GM12878 (cell line): ENCODE data around the gene PLA2G6. TPM values are rescaled to one million over a fixed set of nuclear protein-coding genes. Genes with fewer than 3 reads are reported as not detected.

Experiments used
- ATAC-seq: fragments of 200-7000 bp; cut with Tn5 transposase; 3 replicates; pipeline ENCODE4 v1.9.1; 2020; ENCODE audit warnings: mild to moderate bottlenecking, moderate library complexity
- BruUV-seq: library from RNA; stranded (reverse); fragments of 400-500 nt; replicated peaks from 2 replicates; lab custom pipeline; 2021; lab: Mats Ljungman, UMichigan
- CTCF ChIA-PET: fragments of 300-600 bp; sonication (Branson Sonifier 250); formaldehyde crosslinking; extraction: SDS; loops from one replicate; lab custom pipeline; 2021; ENCODE audit warnings: inconsistent platforms; lab: Yijun Ruan, JAX
- POLR2A ChIA-PET: fragments of 350-600 bp; formaldehyde crosslinking; extraction: SDS; loops from one replicate; lab custom pipeline; 2021; ENCODE audit warnings: inconsistent platforms; lab: Charles Lee
- RAD21 ChIA-PET: fragments of 300-600 bp; sonication (Branson Sonifier 250); formaldehyde crosslinking; loops from one replicate; lab custom pipeline; 2023; ENCODE audit warnings: antibody characterized with exemption; ENCODE audit not compliant: unreplicated experiment; lab: Charles Lee
- SMC1A ChIA-PET: fragments of 300-600 bp; sonication (Branson Sonifier 250); formaldehyde crosslinking; loops from one replicate; lab custom pipeline; 2023; ENCODE audit not compliant: unreplicated experiment, uncharacterized antibody; lab: Charles Lee
- DNase-seq: peaks from one replicate; pipeline ENCODE4 v3.0.0-alpha.2; 2011; ENCODE audit warnings: low read depth, low spot score
- FAIRE-seq: peaks from 3 replicates; lab custom pipeline; 2011; peaks lifted over from hg19 to GRCh38; lab: Jason Lieb, UNC
- H2AFZ ChIP-seq: 2 replicates; pipeline ENCODE4 v1.6.0; 2011; ENCODE audit warnings: low read depth, low read length, control low read depth; ENCODE audit not compliant: control insufficient read depth
- H3K27ac ChIP-seq: 2 replicates; pipeline ENCODE4 v1.5.1; 2011; ENCODE audit warnings: control low read depth; ENCODE audit not compliant: control insufficient read depth, insufficient read depth
- H3K27me3 ChIP-seq, 2 experiments: replicated peaks in 1 of 2; 2 replicates each; pipeline versions ENCODE4 v1.6.0 to v1.6.1; 2011; ENCODE audit warnings: low read length in 1 of 2; ENCODE audit not compliant: control insufficient read depth in 2 of 2, insufficient read depth in 2 of 2
- H3K36me3 ChIP-seq, 2 experiments: 2 replicates each; pipeline ENCODE4 v1.5.1; 2011; ENCODE audit warnings: low read length in 1 of 2; ENCODE audit not compliant: control insufficient read depth in 2 of 2, insufficient read depth in 2 of 2
- H3K4me1 ChIP-seq: 2 replicates; pipeline ENCODE4 v1.6.1; 2011; ENCODE audit warnings: mild to moderate bottlenecking, low read length, moderate library complexity, mixed read lengths; ENCODE audit not compliant: control insufficient read depth, insufficient read depth
- H3K4me2 ChIP-seq: 2 replicates; pipeline ENCODE4 v1.6.0; 2011; ENCODE audit warnings: control low read depth; ENCODE audit not compliant: control insufficient read depth, insufficient read depth
- H3K4me3 ChIP-seq: fragments of 200-600 bp; sonication (generic); 2 replicates; pipeline ENCODE4 v1.5.1; 2016
- H3K79me2 ChIP-seq: 2 replicates; pipeline ENCODE4 v1.6.0; 2011; ENCODE audit warnings: low read length; ENCODE audit not compliant: control insufficient read depth, insufficient read depth
- H3K9ac ChIP-seq: 2 replicates; pipeline ENCODE4 v1.8.0; 2011; ENCODE audit warnings: low read length, control low read depth, mixed read lengths; ENCODE audit not compliant: control insufficient read depth, insufficient read depth
- H3K9me3 ChIP-seq: replicated peaks from 3 replicates; pipeline ENCODE4 v1.5.1; 2011; ENCODE audit warnings: mild to moderate bottlenecking, low read length; ENCODE audit not compliant: control insufficient read depth, insufficient read depth
- H4K20me1 ChIP-seq: 2 replicates; pipeline ENCODE4 v1.6.0; 2011; ENCODE audit not compliant: control insufficient read depth, insufficient read depth
- BCL3 ChIP-seq: IDR thresholded peaks from 2 replicates; pipeline ENCODE4 v1.6.1; 2011; ENCODE audit warnings: borderline replicate concordance, low read depth, mild to moderate bottlenecking, moderate library complexity, low read length; ENCODE audit not compliant: insufficient read depth, poor library complexity, severe bottlenecking
- BHLHE40 ChIP-seq, 2 experiments: fragments of 450-650 bp in 1 of 2; IDR thresholded peaks; 2 replicates each; pipeline ENCODE4 v1.6.1; 2011 to 2017; ENCODE audit warnings: low read depth in 2 of 2, borderline replicate concordance in 1 of 2, improper control_type of control experiment in 1 of 2, low read length in 1 of 2, mild to moderate bottlenecking in 1 of 2
- CREM ChIP-seq: IDR thresholded peaks from 2 replicates; pipeline ENCODE4 v1.6.1; 2014; ENCODE audit warnings: antibody characterized with exemption, low read depth
- CTCF ChIP-seq, 3 experiments: IDR thresholded peaks in 2 of 3; conservative IDR thresholded peaks in 1 of 3; 2 replicates each; pipeline ENCODE4 v1.5.1; 2011; ENCODE audit warnings: low read depth in 3 of 3, low read length in 3 of 3, mild to moderate bottlenecking in 3 of 3, control low read depth in 2 of 3, moderate library complexity in 2 of 3, inconsistent platforms in 1 of 3, mixed read lengths in 1 of 3; ENCODE audit not compliant: control insufficient read depth in 2 of 3, insufficient read depth in 1 of 3; ENCODE audit errors: extremely low read depth in 1 of 3
- IKZF2 ChIP-seq, 2 experiments: fragments of 450-650 bp; IDR thresholded peaks; 2 replicates each; pipeline ENCODE4 v1.6.1; 2017; ENCODE audit warnings: mild to moderate bottlenecking in 2 of 2, moderate library complexity in 2 of 2
- NR2C1 ChIP-seq: fragments of 450-650 bp; IDR thresholded peaks from 2 replicates; pipeline ENCODE4 v1.6.1; 2017; ENCODE audit warnings: antibody characterized with exemption, mild to moderate bottlenecking, moderate library complexity
- RAD21 ChIP-seq: IDR thresholded peaks from 2 replicates; pipeline ENCODE4 v1.6.1; 2011; ENCODE audit warnings: mild to moderate bottlenecking, low read depth, low read length, moderate library complexity; ENCODE audit not compliant: insufficient read depth
- RFX5 ChIP-seq: IDR thresholded peaks from 2 replicates; pipeline ENCODE4 v1.6.1; 2011; ENCODE audit warnings: low read depth, low read length, improper control_type of control experiment
- STAT3 ChIP-seq: IDR thresholded peaks from 2 replicates; pipeline ENCODE4 v1.6.1; 2011; ENCODE audit warnings: low read depth, low read length, improper control_type of control experiment
- TBL1XR1 ChIP-seq: IDR thresholded peaks from 2 replicates; pipeline ENCODE4 v1.6.1; 2012; ENCODE audit warnings: low read depth, low read length, improper control_type of control experiment
- WGBS: methylation state at CpG from one replicate; pipeline ENCODE4 v1.1.6; 2016; ENCODE audit warnings: low lambda C conversion rate; ENCODE audit not compliant: insufficient replicate concordance, insufficient coverage; ENCODE audit errors: missing lambda C conversion rate; 5-methylcytosine and 5-hydroxymethylcytosine counted together
- in situ Hi-C: fragments of 300-500 bp; cut with MboI; formaldehyde crosslinking; loops from 9 replicates; pipeline ENCODE4 v1.14.3; 2018; ENCODE audit warnings: mixed read lengths
- intact Hi-C: fragments of 100-400 bp; cut with micrococcal nuclease; formaldehyde crosslinking; loops from one replicate; pipeline ENCODE4 v1.14.2; 2022; ENCODE audit not compliant: unreplicated experiment
- polyA plus RNA-seq, 11 experiments: library from polyadenylated mRNA; depleted of rRNA in 4 of 11; unstranded in 6 of 11; stranded (reverse) in 5 of 11; fragments of >200 nt; fragmentation: Nextera tagmentation in 4 of 11; fragmentation: Illumina TruSeq in 1 of 11; extraction: Ambion mirVana in 4 of 11; extraction: Trizol in 1 of 11; gene quantifications; 1 replicate in 1 of 11; 2 replicates in 10 of 11; pipeline versions ENCODE4 v1.2.1 to v1.2.3, GENCODE V29; 2011 to 2016; ENCODE audit warnings: inconsistent platforms in 2 of 11, missing spikeins in 2 of 11, low read depth in 1 of 11
- total RNA-seq, 4 experiments: library from RNA; depleted of rRNA in 3 of 4; stranded (reverse); fragments of >200 nt in 3 of 4; fragmentation: Illumina TruSeq in 1 of 4; extraction: Trizol in 1 of 4; gene quantifications; 2 replicates each; pipeline versions ENCODE4 v1.2.1 to v1.2.3, GENCODE V29; 2013 to 2021
- TF ChIP-seq, protein P1 (sequence below): fragments of 450-650 bp; IDR thresholded peaks from 2 replicates; pipeline ENCODE4 v1.6.1; 2017; ENCODE audit warnings: low read depth, mild to moderate bottlenecking, moderate library complexity
- TF ChIP-seq, protein P2 (sequence below): fragments of 450-650 bp; formaldehyde crosslinking; IDR thresholded peaks from 2 replicates; pipeline ENCODE4 v1.5.0; 2022; ENCODE audit warnings: mild to moderate bottlenecking, missing genetic modification characterization

Gene PLA2G6
- total and polyA plus RNA-seq, 10 of the 15 experiments (the other 5 are each of a cell fraction or from before 2014, with no cell fraction given) = 0.15 to 42.2 (median 15.8) TPM

DNA sequence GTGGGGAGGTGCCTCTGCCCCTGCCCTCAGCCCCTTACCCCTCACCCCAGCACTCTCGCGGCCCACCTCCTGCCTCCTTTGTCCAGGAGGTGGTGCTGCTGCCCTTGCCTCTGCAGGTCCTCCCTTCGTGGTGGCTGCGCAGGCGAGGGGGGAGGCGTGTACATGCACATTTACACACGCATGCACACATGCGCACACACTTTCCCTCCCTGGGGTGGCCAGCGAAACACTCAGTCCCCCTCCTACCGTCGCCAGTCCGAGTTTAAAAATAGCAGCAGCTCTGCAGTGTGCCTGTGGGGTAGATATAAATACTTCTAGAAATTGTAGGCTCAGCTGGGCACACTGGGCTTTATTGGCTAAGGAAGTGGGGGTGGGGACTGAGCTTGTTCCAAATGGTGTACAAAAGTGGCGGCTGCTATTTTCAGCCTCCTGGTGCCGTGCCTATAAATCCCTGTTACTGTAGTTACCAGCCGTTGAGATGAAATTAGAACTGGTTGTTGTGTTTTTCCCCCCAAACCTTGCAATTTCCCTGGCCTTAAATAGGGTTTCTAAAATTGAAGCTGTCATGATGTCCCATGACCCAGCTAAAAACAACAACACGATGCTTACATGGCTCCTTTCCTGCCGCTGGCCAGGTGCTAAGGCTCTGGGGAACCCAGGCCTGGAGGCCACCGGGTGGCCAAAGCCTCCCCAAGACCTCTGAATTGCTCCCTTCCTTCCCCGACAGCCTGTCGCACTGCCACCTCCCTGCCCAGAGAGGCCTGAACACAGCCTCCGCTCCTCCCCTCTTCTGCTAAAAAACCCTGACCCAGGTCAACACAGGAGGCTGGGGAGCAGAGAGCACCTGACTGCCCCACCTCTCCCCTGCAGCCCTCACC, 112.0 kb downstream of the PLA2G6 start:
- WGBS = 87% methylated on average over 21 of the region's 21 CpGs
- Histone ChIP-seq H3K4me3 (no peak overlapping the region), H3K4me1 (no peaks in the 10 kb centered on the region), H3K9ac (no peak overlapping the region), H4K20me1 (no peaks in the 10 kb centered on the region), H3K27me3 (no peaks in the 10 kb centered on the region), H3K27ac (no peak overlapping the region), H3K36me3 (no peaks in the 10 kb centered on the region; a peak in 3 of 4 replicates), H3K4me2 (no peak overlapping the region), H3K9me3 (no peaks in the 10 kb centered on the region), H3K79me2 (no peaks in the 10 kb centered on the region), H2AFZ (no peak overlapping the region)
- RAD21 ChIA-PET = interaction anchor here (0.6 kb wide), 1 partner anchor 252 kb away, joined by 3 read pairs; no protein-coding TSS in a partner anchor
- POLR2A ChIA-PET = interaction anchor here (0.5 kb wide), 1 partner anchor 187 kb away, joined by 3 read pairs; no protein-coding TSS in a partner anchor
- CTCF ChIA-PET = interaction anchor here (3.1 kb wide), 1 partner anchor 17 kb away, joined by 17 read pairs; no protein-coding TSS in a partner anchor
- SMC1A ChIA-PET = no interaction called here
- intact Hi-C loops (no loop called here), in situ Hi-C loops (no loop called here)
- ATAC-seq (no peak), DNase-seq (no peak), FAIRE-seq (no peak)
- TF ChIP-seq BCL3 = peak; percentile 53
- TF ChIP-seq, protein P1, sequence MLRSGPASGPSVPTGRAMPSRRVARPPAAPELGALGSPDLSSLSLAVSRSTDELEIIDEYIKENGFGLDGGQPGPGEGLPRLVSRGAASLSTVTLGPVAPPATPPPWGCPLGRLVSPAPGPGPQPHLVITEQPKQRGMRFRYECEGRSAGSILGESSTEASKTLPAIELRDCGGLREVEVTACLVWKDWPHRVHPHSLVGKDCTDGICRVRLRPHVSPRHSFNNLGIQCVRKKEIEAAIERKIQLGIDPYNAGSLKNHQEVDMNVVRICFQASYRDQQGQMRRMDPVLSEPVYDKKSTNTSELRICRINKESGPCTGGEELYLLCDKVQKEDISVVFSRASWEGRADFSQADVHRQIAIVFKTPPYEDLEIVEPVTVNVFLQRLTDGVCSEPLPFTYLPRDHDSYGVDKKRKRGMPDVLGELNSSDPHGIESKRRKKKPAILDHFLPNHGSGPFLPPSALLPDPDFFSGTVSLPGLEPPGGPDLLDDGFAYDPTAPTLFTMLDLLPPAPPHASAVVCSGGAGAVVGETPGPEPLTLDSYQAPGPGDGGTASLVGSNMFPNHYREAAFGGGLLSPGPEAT = no peak
- no peak for TF ChIP-seq IKZF2 (IDR thresholded peaks at IDR 0.05)
- TF ChIP-seq, protein P2, sequence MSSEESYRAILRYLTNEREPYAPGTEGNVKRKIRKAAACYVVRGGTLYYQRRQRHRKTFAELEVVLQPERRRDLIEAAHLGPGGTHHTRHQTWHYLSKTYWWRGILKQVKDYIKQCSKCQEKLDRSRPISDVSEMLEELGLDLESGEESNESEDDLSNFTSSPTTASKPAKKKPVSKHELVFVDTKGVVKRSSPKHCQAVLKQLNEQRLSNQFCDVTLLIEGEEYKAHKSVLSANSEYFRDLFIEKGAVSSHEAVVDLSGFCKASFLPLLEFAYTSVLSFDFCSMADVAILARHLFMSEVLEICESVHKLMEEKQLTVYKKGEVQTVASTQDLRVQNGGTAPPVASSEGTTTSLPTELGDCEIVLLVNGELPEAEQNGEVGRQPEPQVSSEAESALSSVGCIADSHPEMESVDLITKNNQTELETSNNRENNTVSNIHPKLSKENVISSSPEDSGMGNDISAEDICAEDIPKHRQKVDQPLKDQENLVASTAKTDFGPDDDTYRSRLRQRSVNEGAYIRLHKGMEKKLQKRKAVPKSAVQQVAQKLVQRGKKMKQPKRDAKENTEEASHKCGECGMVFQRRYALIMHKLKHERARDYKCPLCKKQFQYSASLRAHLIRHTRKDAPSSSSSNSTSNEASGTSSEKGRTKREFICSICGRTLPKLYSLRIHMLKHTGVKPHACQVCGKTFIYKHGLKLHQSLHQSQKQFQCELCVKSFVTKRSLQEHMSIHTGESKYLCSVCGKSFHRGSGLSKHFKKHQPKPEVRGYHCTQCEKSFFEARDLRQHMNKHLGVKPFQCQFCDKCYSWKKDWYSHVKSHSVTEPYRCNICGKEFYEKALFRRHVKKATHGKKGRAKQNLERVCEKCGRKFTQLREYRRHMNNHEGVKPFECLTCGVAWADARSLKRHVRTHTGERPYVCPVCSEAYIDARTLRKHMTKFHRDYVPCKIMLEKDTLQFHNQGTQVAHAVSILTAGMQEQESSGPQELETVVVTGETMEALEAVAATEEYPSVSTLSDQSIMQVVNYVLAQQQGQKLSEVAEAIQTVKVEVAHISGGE (CRISPR knock-in tag) = no peak
- no peak for TF ChIP-seq TBL1XR1
- TF ChIP-seq STAT3 = no peak
- TF ChIP-seq NR2C1 = no peak
- no peak for TF ChIP-seq RFX5
- TF ChIP-seq CTCF (IDR thresholded peaks at IDR 0.05 in 2 of 3, conservative IDR thresholded peaks at IDR 0.05 in 1 of 3; ENCODE audit: control insufficient read depth in 2 of 3, extremely low read depth in 1 of 3, insufficient read depth in 1 of 3, low read depth in 3 of 3, low read length in 3 of 3) = peak in 2 of 3 experiments; percentile 14 to 27; a peak in 2 of 6 replicates
- TF ChIP-seq RAD21 = peak; percentile 64
- no peak for TF ChIP-seq CREM
- no peak for TF ChIP-seq BHLHE40 (IDR thresholded peaks at IDR 0.05; ENCODE audit: borderline replicate concordance in 1 of 2, low read depth in 2 of 2, low read length in 1 of 2)
- no TSS peak for BruUV-seq
